ENCODE results near the gene NKX6-1. TPM values are rescaled to one million over a fixed set of nuclear protein-coding genes. Genes with fewer than 3 reads are reported as not detected.

NKX6-1 gene
- 1.1 TPM for total RNA-seq (2021; ENCODE audit: unreplicated experiment)
- 0.74 TPM for polyA plus RNA-seq (2012; ENCODE audit: insufficient read length)
- Bru-seq, nascent RNA = percentile 33 among the genes with signal in this experiment
- percentile 33 among the genes with signal in this experiment for BruChase-seq, experiment 1, labeled RNA remaining after a 2-hour chase
- BruChase-seq, experiment 2, labeled RNA remaining after a 6-hour chase = percentile 27 among the genes with signal in this experiment
- long read RNA-seq, partial matches to known transcripts = 1 of 6 reads
- long read RNA-seq, other reads (novel, unspliced or antisense) = 4 of 6 reads

DNA sequence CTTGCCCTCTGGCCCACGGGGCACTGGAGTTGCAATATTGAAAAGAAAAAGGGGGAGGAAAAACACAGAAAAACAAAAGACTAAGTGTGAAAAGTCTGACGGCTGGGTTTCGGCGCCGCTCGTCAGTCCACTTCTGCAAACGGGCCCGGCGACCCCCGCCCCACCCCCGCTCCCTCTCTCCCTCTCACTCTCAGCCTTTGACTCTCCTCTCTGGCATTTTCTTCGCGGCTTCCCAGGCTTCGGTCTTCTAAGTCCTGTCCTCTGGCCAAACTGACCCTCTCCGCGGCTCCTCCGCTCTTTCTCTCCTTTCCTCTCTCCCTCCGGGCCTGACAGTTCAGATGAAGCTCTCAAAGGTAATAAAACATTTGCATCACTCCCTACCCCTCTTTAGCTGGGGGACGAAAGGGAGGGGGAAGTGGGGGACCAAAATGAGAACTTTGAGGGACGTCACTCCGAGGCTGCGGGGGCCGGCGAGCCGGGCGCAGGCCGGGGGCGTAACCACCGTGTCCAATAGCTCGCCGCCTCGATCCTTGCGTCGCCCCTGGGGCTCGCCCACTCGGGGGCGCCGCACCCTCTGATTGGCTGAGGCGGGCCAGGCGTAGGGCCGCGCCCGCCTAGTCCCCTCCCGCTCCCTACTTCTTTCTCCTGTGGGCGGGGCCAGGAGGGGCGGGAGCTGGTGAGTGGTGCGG, at the start of gene NKX6-1:
TSS of gene NKX6-1 (minus strand) at position 358 of the 689 bp plus-strand sequence. CDS start 1,064 bp downstream, outside the sequence.
- peaks cover 4% of the 10 kb centered on the region; the same call in 1 of the 2 replicates for H3K36me3 ChIP-seq (ENCODE audit: control insufficient read depth, insufficient read depth, low read length)
- peak; percentile 99 for ATAC-seq
- no peaks in the 10 kb centered on the region for H3K4me1 ChIP-seq (ENCODE audit: control insufficient read depth, insufficient read depth, low read length)
- H3K27me3 ChIP-seq (ENCODE audit: control insufficient read depth, insufficient read depth, low read length) = peaks cover 3% of the 10 kb centered on the region; the same call in 1 of the 2 replicates
- no peaks in the 10 kb centered on the region for H3K9me3 ChIP-seq (ENCODE audit: control insufficient read depth, insufficient read depth, low read depth, low read length)
- intact Hi-C loops (cut with micrococcal nuclease; ENCODE audit: unreplicated experiment) = no loop called here
- 0 out of 2 replicates have a peak within 1 kb of the TSS, but pooled peaks have one; percentile 34 for H3K27ac ChIP-seq (ENCODE audit: low read length)
- peak; percentile 25 for DNase-seq (ENCODE audit: low read depth, low spot score)
- ChIA-PET CTCF (interaction anchor here (0.6 kb wide), 1 partner anchor 43 kb away, joined by 4 read pairs; no protein-coding TSS in a partner anchor), POLR2A (interaction anchor here (0.5 kb wide), 1 partner anchor 108 kb away, joined by 6 read pairs; no protein-coding TSS in a partner anchor)
- H3K4me3 ChIP-seq (ENCODE audit: low read depth in 2 of 2, low read length in 2 of 2) = peak within 1 kb of the TSS; percentile 56 to 75
- TF ChIP-seq TCF7L2 (IDR thresholded peaks at IDR 0.05; ENCODE audit: low read depth, low read length) = no peak
- TF ChIP-seq, protein P1, sequence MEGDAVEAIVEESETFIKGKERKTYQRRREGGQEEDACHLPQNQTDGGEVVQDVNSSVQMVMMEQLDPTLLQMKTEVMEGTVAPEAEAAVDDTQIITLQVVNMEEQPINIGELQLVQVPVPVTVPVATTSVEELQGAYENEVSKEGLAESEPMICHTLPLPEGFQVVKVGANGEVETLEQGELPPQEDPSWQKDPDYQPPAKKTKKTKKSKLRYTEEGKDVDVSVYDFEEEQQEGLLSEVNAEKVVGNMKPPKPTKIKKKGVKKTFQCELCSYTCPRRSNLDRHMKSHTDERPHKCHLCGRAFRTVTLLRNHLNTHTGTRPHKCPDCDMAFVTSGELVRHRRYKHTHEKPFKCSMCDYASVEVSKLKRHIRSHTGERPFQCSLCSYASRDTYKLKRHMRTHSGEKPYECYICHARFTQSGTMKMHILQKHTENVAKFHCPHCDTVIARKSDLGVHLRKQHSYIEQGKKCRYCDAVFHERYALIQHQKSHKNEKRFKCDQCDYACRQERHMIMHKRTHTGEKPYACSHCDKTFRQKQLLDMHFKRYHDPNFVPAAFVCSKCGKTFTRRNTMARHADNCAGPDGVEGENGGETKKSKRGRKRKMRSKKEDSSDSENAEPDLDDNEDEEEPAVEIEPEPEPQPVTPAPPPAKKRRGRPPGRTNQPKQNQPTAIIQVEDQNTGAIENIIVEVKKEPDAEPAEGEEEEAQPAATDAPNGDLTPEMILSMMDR (IDR thresholded peaks at IDR 0.05) = no peak
- in situ Hi-C loops (cut with HindIII; ENCODE audit: low pct_unique_long_range_greater_than_20kb, low sequenced_read_pairs) = no loop called here
- no TSS peak for BruUV-seq (replicated peaks)

DNA sequence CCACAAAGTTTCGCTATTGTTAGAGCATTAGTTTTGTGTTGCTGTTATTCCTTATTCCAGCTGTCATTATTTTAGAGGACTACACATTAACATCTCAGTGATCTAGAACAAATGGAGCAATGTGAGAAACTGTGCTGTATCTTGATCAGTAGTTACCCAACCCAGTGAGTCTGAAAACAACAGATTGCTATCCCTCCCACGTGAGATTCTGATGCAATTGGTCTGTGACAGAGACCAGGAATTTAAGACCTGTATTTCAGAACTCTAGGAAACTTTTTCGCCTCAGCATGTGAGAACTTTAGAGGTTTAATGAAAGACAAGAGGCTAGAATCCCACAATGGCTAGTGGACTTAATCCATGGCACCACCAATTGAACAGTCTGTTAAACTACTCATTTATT, 48.1 kb upstream of the NKX6-1 start:
- Histone ChIP-seq H3K36me3 (ENCODE audit: control insufficient read depth, insufficient read depth, low read length) (no peaks in the 10 kb centered on the region), H3K4me1 (ENCODE audit: control insufficient read depth, insufficient read depth, low read length) (no peaks in the 10 kb centered on the region), H3K9me3 (ENCODE audit: control insufficient read depth, insufficient read depth, low read depth, low read length) (no peaks in the 10 kb centered on the region), H3K27ac (ENCODE audit: low read length) (peak overlapping the region; percentile 17; the same call in 1 of the 2 replicates), H3K4me3 (ENCODE audit: low read depth in 2 of 2, low read length in 2 of 2) (no peak overlapping the region), H3K27me3 (ENCODE audit: control insufficient read depth, insufficient read depth, low read length) (no peaks in the 10 kb centered on the region)
- DNase-seq (ENCODE audit: low read depth, low spot score) (no peak), ATAC-seq (no peak)
- ChIA-PET CTCF (no interaction called here), POLR2A (no interaction called here)
- in situ Hi-C loops (cut with HindIII; ENCODE audit: low pct_unique_long_range_greater_than_20kb, low sequenced_read_pairs) (no loop called here), intact Hi-C loops (cut with micrococcal nuclease; ENCODE audit: unreplicated experiment) (no loop called here)
- TF ChIP-seq SIN3A (IDR thresholded peaks at IDR 0.05; ENCODE audit: borderline replicate concordance, insufficient read depth, low read depth, low read length) (no peak), POLR2AphosphoS5 (IDR thresholded peaks at IDR 0.05; ENCODE audit: low read depth, low read length) (no peak), TCF7L2 (IDR thresholded peaks at IDR 0.05; ENCODE audit: low read depth, low read length) (no peak)
- TF ChIP-seq, protein P2, sequence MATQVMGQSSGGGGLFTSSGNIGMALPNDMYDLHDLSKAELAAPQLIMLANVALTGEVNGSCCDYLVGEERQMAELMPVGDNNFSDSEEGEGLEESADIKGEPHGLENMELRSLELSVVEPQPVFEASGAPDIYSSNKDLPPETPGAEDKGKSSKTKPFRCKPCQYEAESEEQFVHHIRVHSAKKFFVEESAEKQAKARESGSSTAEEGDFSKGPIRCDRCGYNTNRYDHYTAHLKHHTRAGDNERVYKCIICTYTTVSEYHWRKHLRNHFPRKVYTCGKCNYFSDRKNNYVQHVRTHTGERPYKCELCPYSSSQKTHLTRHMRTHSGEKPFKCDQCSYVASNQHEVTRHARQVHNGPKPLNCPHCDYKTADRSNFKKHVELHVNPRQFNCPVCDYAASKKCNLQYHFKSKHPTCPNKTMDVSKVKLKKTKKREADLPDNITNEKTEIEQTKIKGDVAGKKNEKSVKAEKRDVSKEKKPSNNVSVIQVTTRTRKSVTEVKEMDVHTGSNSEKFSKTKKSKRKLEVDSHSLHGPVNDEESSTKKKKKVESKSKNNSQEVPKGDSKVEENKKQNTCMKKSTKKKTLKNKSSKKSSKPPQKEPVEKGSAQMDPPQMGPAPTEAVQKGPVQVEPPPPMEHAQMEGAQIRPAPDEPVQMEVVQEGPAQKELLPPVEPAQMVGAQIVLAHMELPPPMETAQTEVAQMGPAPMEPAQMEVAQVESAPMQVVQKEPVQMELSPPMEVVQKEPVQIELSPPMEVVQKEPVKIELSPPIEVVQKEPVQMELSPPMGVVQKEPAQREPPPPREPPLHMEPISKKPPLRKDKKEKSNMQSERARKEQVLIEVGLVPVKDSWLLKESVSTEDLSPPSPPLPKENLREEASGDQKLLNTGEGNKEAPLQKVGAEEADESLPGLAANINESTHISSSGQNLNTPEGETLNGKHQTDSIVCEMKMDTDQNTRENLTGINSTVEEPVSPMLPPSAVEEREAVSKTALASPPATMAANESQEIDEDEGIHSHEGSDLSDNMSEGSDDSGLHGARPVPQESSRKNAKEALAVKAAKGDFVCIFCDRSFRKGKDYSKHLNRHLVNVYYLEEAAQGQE (IDR thresholded peaks at IDR 0.05; ENCODE audit: insufficient read depth in 1 of 2, low read depth in 2 of 2, low read length in 1 of 2) = no peak
- TF ChIP-seq, protein P1 (IDR thresholded peaks at IDR 0.05) = no peak
- no TSS peak for BruUV-seq (replicated peaks)

Measured in Panc1 (cell line).